Erythroblast (primary cell): ENCODE data around the gene PTPRCAP.

Experiments used
- GATA1 ChIP-seq: IDR thresholded peaks from 2 replicates; pipeline ENCODE4 v1.6.1; 2011; ENCODE audit warnings: low read depth, mild to moderate bottlenecking, control low read depth, low read length, moderate library complexity
- POLR2A ChIP-seq: IDR thresholded peaks from 2 replicates; pipeline ENCODE4 v1.6.1; 2011; ENCODE audit warnings: mild to moderate bottlenecking, low read length

- TF ChIP-seq POLR2A (no peak), GATA1 (no peak)
These were observed 32.8 kb downstream of the PTPRCAP start for GRCh38 chr11:67404515-67405195.
